AG04449 (cell line): ENCODE data around the gene ADAMTSL3.

Experiments used
- CTCF ChIA-PET: fragments of 350-600 bp; formaldehyde crosslinking; extraction: SDS; loops from one replicate; lab custom pipeline; 2021; ENCODE audit warnings: antibody characterized with exemption; lab: Yijun Ruan, JAX
- POLR2A ChIA-PET: fragments of 400-600, 350-600 bp; formaldehyde crosslinking; extraction: SDS; loops from one replicate; lab custom pipeline; 2020; ENCODE audit warnings: antibody characterized with exemption, inconsistent platforms; lab: Yijun Ruan, JAX
- DNase-seq: peaks from one replicate; pipeline ENCODE4 v3.0.0-alpha.2; 2010; ENCODE audit warnings: low read depth, low spot score
- H3K4me3 ChIP-seq: 2 replicates; pipeline ENCODE4 v1.5.1; 2011; ENCODE audit warnings: low read depth, mild to moderate bottlenecking, control low read depth, low read length
- CTCF ChIP-seq: IDR thresholded peaks from one replicate; pipeline ENCODE4 v1.5.1; 2011; ENCODE audit warnings: mild to moderate bottlenecking, moderate library complexity, low read length, control low read depth, inconsistent platforms; ENCODE audit not compliant: insufficient read depth; ENCODE audit errors: missing control alignments

ADAMTSL3 gene

GRCh38 chr15:83653639-83654378 is at the start of gene ADAMTSL3:
Gene ADAMTSL3, plus strand, starts transcription at chr15:83654123. Its CDS starts 1,639 bp downstream, at chr15:83655762.
- ChIA-PET CTCF (no interaction called here), POLR2A (no interaction called here)
- no peak for TF ChIP-seq CTCF
- H3K4me3 ChIP-seq, result no peak within 1 kb of the TSS
- DNase-seq, result no peak

- ChIA-PET POLR2A (no interaction called here), CTCF (no interaction called here)
- TF ChIP-seq CTCF, result no peak
- no peak for DNase-seq
- H3K4me3 ChIP-seq, result no peak overlapping the region
These were observed 49.4 kb upstream of the ADAMTSL3 start for GRCh38 chr15:83604549-83604948.

- no peak for TF ChIP-seq CTCF
- CTCF ChIA-PET, result no interaction called here
- H3K4me3 ChIP-seq, result no peak overlapping the region
- POLR2A ChIA-PET, result no interaction called here
- no peak for DNase-seq
These were observed 48.6 kb upstream of the ADAMTSL3 start for GRCh38 chr15:83605111-83605945.

- no peak overlapping the region for H3K4me3 ChIP-seq
- ChIA-PET CTCF (no interaction called here), POLR2A (no interaction called here)
- TF ChIP-seq CTCF, result no peak
- DNase-seq, result no peak
These were observed 43.8 kb upstream of the ADAMTSL3 start for GRCh38 chr15:83610132-83610531.

- TF ChIP-seq CTCF, result no peak
- DNase-seq, result no peak
- ChIA-PET POLR2A (no interaction called here), CTCF (no interaction called here)
- H3K4me3 ChIP-seq, result no peak overlapping the region
These were observed 42.8 kb upstream of the ADAMTSL3 start for GRCh38 chr15:83610901-83611685.
